IPS-20b (cell line): ENCODE results near the gene TM9SF2.
"Not testable (repeated sequence)": the region's sequence is repeated elsewhere in the genome, so short reads cannot be mapped to it uniquely, and the experiment has no call there.

ENCODE experiments used
- H3K27ac ChIP-seq: one replicate; pipeline ENCODE4 v1.5.1; 2013; ENCODE audit warnings: low read length
- H3K27me3 ChIP-seq: 2 replicates; pipeline ENCODE4 v1.6.1; 2013; ENCODE audit warnings: mild to moderate bottlenecking, low read length, inconsistent platforms; ENCODE audit not compliant: insufficient read depth
- H3K36me3 ChIP-seq: 2 replicates; pipeline ENCODE4 v1.6.1; 2013; ENCODE audit warnings: low read depth, mild to moderate bottlenecking, inconsistent platforms, low read length, moderate library complexity; ENCODE audit not compliant: insufficient read depth
- H3K4me1 ChIP-seq: 2 replicates; pipeline ENCODE4 v1.6.1; 2013; ENCODE audit warnings: mild to moderate bottlenecking, control low read depth, inconsistent platforms, low read length, moderate library complexity; ENCODE audit not compliant: insufficient read depth
- H3K4me3 ChIP-seq: 2 replicates; pipeline ENCODE4 v1.5.1; 2013; ENCODE audit warnings: mild to moderate bottlenecking, low read length, inconsistent platforms
- H3K9ac ChIP-seq: 2 replicates; pipeline ENCODE4 v1.6.1; 2013; ENCODE audit warnings: low read depth, mild to moderate bottlenecking, inconsistent platforms, low read length, moderate library complexity
- H3K9me3 ChIP-seq: 2 replicates; pipeline ENCODE4 v1.6.1; 2013; ENCODE audit warnings: mild to moderate bottlenecking, low read depth, low read length, inconsistent platforms; ENCODE audit not compliant: insufficient read depth

Gene TM9SF2

GRCh38 chr13:99471221-99472121 lies 29.8 kb upstream of the TM9SF2 start:
- Histone ChIP-seq H3K36me3 (no peaks in the 10 kb centered on the region), H3K4me3 (no peak overlapping the region), H3K27ac (no peak overlapping the region), H3K9ac (no peak overlapping the region), H3K27me3 (no peaks in the 10 kb centered on the region), H3K4me1 (peaks cover 3% of the 10 kb centered on the region; the same call in 1 of the 2 replicates), H3K9me3 (no peaks in the 10 kb centered on the region)

GRCh38 chr13:99472122-99472440 lies 29.2 kb upstream of the TM9SF2 start:
- Histone ChIP-seq H3K36me3 (no peaks in the 10 kb centered on the region), H3K4me1 (peaks cover 7% of the 10 kb centered on the region; the same call in 1 of the 2 replicates), H3K9ac (no peak overlapping the region), H3K9me3 (no peaks in the 10 kb centered on the region), H3K4me3 (no peak overlapping the region), H3K27me3 (no peaks in the 10 kb centered on the region), H3K27ac (no peak overlapping the region)

GRCh38 chr13:99473515-99473914 lies 27.8 kb upstream of the TM9SF2 start:
- H3K27ac ChIP-seq: no peak overlapping the region
- H3K27me3 ChIP-seq: no peaks in the 10 kb centered on the region
- no peak overlapping the region for H3K9ac ChIP-seq
- H3K9me3 ChIP-seq: no peaks in the 10 kb centered on the region
- H3K36me3 ChIP-seq: no peaks in the 10 kb centered on the region
- no peak overlapping the region for H3K4me3 ChIP-seq
- peaks cover 7% of the 10 kb centered on the region; the same call in 1 of the 2 replicates for H3K4me1 ChIP-seq

GRCh38 chr13:99476648-99477047 lies 24.6 kb upstream of the TM9SF2 start:
- 0 out of 2 replicates have a peak overlapping the region, but pooled peaks have one; percentile 26 for H3K4me3 ChIP-seq
- no peaks in the 10 kb centered on the region for H3K36me3 ChIP-seq
- H3K27ac ChIP-seq: no peak overlapping the region
- H3K4me1 ChIP-seq: peaks cover 3% of the 10 kb centered on the region; the same call in 1 of the 2 replicates
- H3K9ac ChIP-seq: no peak overlapping the region; the same call in 1 of the 2 replicates
- no peaks in the 10 kb centered on the region for H3K9me3 ChIP-seq
- no peaks in the 10 kb centered on the region for H3K27me3 ChIP-seq

- H3K9me3 ChIP-seq: no peaks in the 10 kb centered on the region
- no peak overlapping the region for H3K4me3 ChIP-seq
- H3K36me3 ChIP-seq: no peaks in the 10 kb centered on the region
- no peaks in the 10 kb centered on the region for H3K27me3 ChIP-seq
- H3K27ac ChIP-seq: no peak overlapping the region
- H3K9ac ChIP-seq: no peak overlapping the region
- H3K4me1 ChIP-seq: peaks cover 3% of the 10 kb centered on the region; the same call in 1 of the 2 replicates
Measured at GRCh38 chr13:99477493-99477892, 23.8 kb upstream of the TM9SF2 start.

- Histone ChIP-seq H3K36me3 (no peaks in the 10 kb centered on the region), H3K4me1 (0 out of 2 replicates have a peak, but pooled peaks cover 3% of the 10 kb centered on the region), H3K27me3 (no peaks in the 10 kb centered on the region; the same call in 1 of the 2 replicates), H3K9me3 (no peaks in the 10 kb centered on the region), H3K9ac (no peak overlapping the region), H3K27ac (no peak overlapping the region), H3K4me3 (no peak overlapping the region)
Measured at GRCh38 chr13:99481366-99481765, 19.9 kb upstream of the TM9SF2 start.

- Histone ChIP-seq H3K4me3 (no peak overlapping the region), H3K9ac (no peak overlapping the region), H3K4me1 (no peaks in the 10 kb centered on the region), H3K36me3 (no peaks in the 10 kb centered on the region), H3K9me3 (no peaks in the 10 kb centered on the region), H3K27me3 (no peaks in the 10 kb centered on the region; the same call in 1 of the 2 replicates), H3K27ac (no peak overlapping the region)
Measured at GRCh38 chr13:99484473-99484872, 16.8 kb upstream of the TM9SF2 start.

- H3K9me3 ChIP-seq: no peaks in the 10 kb centered on the region
- no peaks in the 10 kb centered on the region; the same call in 1 of the 2 replicates for H3K27me3 ChIP-seq
- H3K9ac ChIP-seq: no peak overlapping the region
- no peaks in the 10 kb centered on the region for H3K36me3 ChIP-seq
- H3K4me3 ChIP-seq: no peak overlapping the region
- H3K27ac ChIP-seq: no peak overlapping the region
- no peaks in the 10 kb centered on the region for H3K4me1 ChIP-seq
Measured at GRCh38 chr13:99486996-99487395, 14.3 kb upstream of the TM9SF2 start.

GRCh38 chr13:99489028-99489427 lies 12.2 kb upstream of the TM9SF2 start:
- no peak overlapping the region for H3K9ac ChIP-seq
- H3K9me3 ChIP-seq: no peaks in the 10 kb centered on the region; the same call in 1 of the 2 replicates
- no peak overlapping the region for H3K27ac ChIP-seq
- H3K27me3 ChIP-seq: no peaks in the 10 kb centered on the region; the same call in 1 of the 2 replicates
- H3K4me1 ChIP-seq: no peaks in the 10 kb centered on the region
- H3K36me3 ChIP-seq: no peaks in the 10 kb centered on the region
- H3K4me3 ChIP-seq: no peak overlapping the region

- H3K4me1 ChIP-seq, H3K36me3 ChIP-seq, H3K27me3 ChIP-seq, H3K9me3 ChIP-seq, H3K4me3 ChIP-seq, H3K9ac ChIP-seq, H3K27ac ChIP-seq: not testable (repeated sequence)
Measured at GRCh38 chr13:99491750-99492149, 9.5 kb upstream of the TM9SF2 start.

- Histone ChIP-seq H3K9ac (no peak overlapping the region), H3K4me3 (no peak overlapping the region), H3K4me1 (peaks cover 4% of the 10 kb centered on the region; the same call in 1 of the 2 replicates), H3K9me3 (no peaks in the 10 kb centered on the region; the same call in 1 of the 2 replicates), H3K36me3 (no peaks in the 10 kb centered on the region), H3K27ac (no peak overlapping the region), H3K27me3 (no peaks in the 10 kb centered on the region)
Measured at GRCh38 chr13:99495466-99496183, 5.6 kb upstream of the TM9SF2 start.
